ENCODE measurements around the gene CSNK1E.

DNA sequence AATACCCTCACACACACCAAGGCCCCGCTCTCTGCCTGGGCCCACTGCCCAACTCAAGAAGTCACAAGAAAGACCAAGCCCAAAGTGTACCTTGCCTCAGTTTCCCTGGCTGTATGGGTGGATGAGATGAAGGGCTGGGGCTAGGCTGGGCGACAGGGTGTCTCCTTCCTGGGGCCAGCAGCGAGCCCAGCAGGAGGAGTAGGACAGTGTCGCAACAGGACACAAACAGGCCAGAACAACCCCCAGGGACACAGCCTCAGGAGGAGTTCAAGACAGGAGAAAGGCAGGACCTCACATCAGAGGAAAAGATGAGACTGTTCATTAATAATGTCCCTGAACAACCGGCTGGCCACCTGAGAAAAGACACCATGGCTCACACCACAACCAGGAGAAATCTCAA, 13.3 kb downstream of the CSNK1E start:
- TF ChIP-seq CTCF (IDR thresholded peaks at IDR 0.05) (no peak), POLR2A (IDR thresholded peaks at IDR 0.05) (no peak)
